ENCODE results near the gene SGCA. TPM values are rescaled to one million over a fixed set of nuclear protein-coding genes. Genes with fewer than 3 reads are reported as not detected.

Gene SGCA
- total and polyA plus RNA-seq, 3 donors from 2014 or later = 2.4 to 33.1 (median 7.6) TPM

GRCh38 chr17:50165466-50165865, 339 bp upstream of the SGCA start:
- TF ChIP-seq POLR2A (IDR thresholded peaks at IDR 0.05) (no peak), CTCF (IDR thresholded peaks at IDR 0.05) (no peak)
- no peak overlapping the region for H3K27ac ChIP-seq
- DNase-seq = no peak
- intact Hi-C loops (cut with DNase I; ENCODE audit: low total_unique reads) = no loop called here
- 83 to 90% methylated on average over 3 of the region's 3 CpGs for WGBS, 2 donors
- no peaks in the 10 kb centered on the region for H3K36me3 ChIP-seq (ENCODE audit: low read depth, missing control alignments)
- no peaks in the 10 kb centered on the region for H3K27me3 ChIP-seq
- H3K9me3 ChIP-seq = no peaks in the 10 kb centered on the region
- H3K4me3 ChIP-seq = no peak overlapping the region
- H3K4me1 ChIP-seq = peaks cover 5% of the 10 kb centered on the region

- Histone ChIP-seq H3K9me3 (no peaks in the 10 kb centered on the region), H3K4me3 (no peak overlapping the region), H3K27ac (no peak overlapping the region), H3K4me1 (peaks cover 5% of the 10 kb centered on the region), H3K36me3 (ENCODE audit: low read depth, missing control alignments) (no peaks in the 10 kb centered on the region), H3K27me3 (no peaks in the 10 kb centered on the region)
- WGBS, 2 donors = 76 to 84% methylated on average over 6 to 7 of the region's 7 CpGs
- no peak for DNase-seq
- intact Hi-C loops (cut with DNase I; ENCODE audit: low total_unique reads) = no loop called here
- TF ChIP-seq CTCF (IDR thresholded peaks at IDR 0.05) (no peak), POLR2A (IDR thresholded peaks at IDR 0.05) (no peak)
These were observed 845 bp downstream of the SGCA start for GRCh38 chr17:50166518-50167181.

- intact Hi-C loops (cut with DNase I; ENCODE audit: low total_unique reads) = no loop called here
- no peak for TF ChIP-seq CTCF (IDR thresholded peaks at IDR 0.05)
- no peak for TF ChIP-seq POLR2A (IDR thresholded peaks at IDR 0.05)
- Histone ChIP-seq H3K27me3 (no peaks in the 10 kb centered on the region), H3K27ac (no peak overlapping the region), H3K36me3 (ENCODE audit: low read depth, missing control alignments) (no peaks in the 10 kb centered on the region), H3K4me1 (peaks cover 5% of the 10 kb centered on the region), H3K9me3 (no peaks in the 10 kb centered on the region), H3K4me3 (no peak overlapping the region)
- WGBS, 2 donors = 70 to 88% methylated on average over 3 to 19 of the region's 19 CpGs
- no peak for DNase-seq
These were observed 1.6 kb downstream of the SGCA start for GRCh38 chr17:50167371-50167770.

GRCh38 chr17:50168319-50168718, 2.5 kb downstream of the SGCA start:
- Histone ChIP-seq H3K4me3 (no peak overlapping the region), H3K27ac (no peak overlapping the region), H3K9me3 (no peaks in the 10 kb centered on the region), H3K4me1 (peaks cover 12% of the 10 kb centered on the region), H3K36me3 (ENCODE audit: low read depth, missing control alignments) (no peaks in the 10 kb centered on the region), H3K27me3 (no peaks in the 10 kb centered on the region)
- intact Hi-C loops (cut with DNase I; ENCODE audit: low total_unique reads) = no loop called here
- no peak for DNase-seq
- no peak for TF ChIP-seq CTCF (IDR thresholded peaks at IDR 0.05)
- 78 to 80% methylated on average over 2 to 13 of the region's 13 CpGs for WGBS, 2 donors

- Histone ChIP-seq H3K9me3 (no peaks in the 10 kb centered on the region), H3K36me3 (ENCODE audit: low read depth, missing control alignments) (no peaks in the 10 kb centered on the region), H3K4me1 (peaks cover 17% of the 10 kb centered on the region), H3K27me3 (no peaks in the 10 kb centered on the region), H3K27ac (no peak overlapping the region), H3K4me3 (no peak overlapping the region)
- 48 to 61% methylated on average over 14 of the region's 14 CpGs for WGBS, 2 donors
- intact Hi-C loops (cut with DNase I; ENCODE audit: low total_unique reads) = no loop called here
- DNase-seq = peak; percentile 54
- TF ChIP-seq CTCF (IDR thresholded peaks at IDR 0.05) = peak; percentile 75 to 83 (median 76)
- no peak for TF ChIP-seq POLR2A (IDR thresholded peaks at IDR 0.05)
These were observed 3.4 kb downstream of the SGCA start for GRCh38 chr17:50169121-50169764.

All from testis (tissue), 3 donors.